Prostate gland (tissue), 2 donors: ENCODE data around the gene EPS15.

ENCODE experiments used
- POLR2AphosphoS5 ChIP-seq: sonication (generic); formaldehyde crosslinking; IDR thresholded peaks from one replicate; pipeline ENCODE4 v1.6.1; 2017; ENCODE audit warnings: antibody characterized with exemption
- TF ChIP-seq, protein P1 (sequence below), 4 experiments: fragments of 200-600 bp in 2 of 4; fragments of 450-650 bp in 2 of 4; sonication (generic) in 2 of 4; IDR thresholded peaks; 1 replicate in 3 of 4; 2 replicates in 1 of 4; pipeline ENCODE4 v1.5.1; 2016 to 2019; ENCODE audit warnings: antibody characterized with exemption in 4 of 4, mild to moderate bottlenecking in 2 of 4, moderate library complexity in 2 of 4

DNA sequence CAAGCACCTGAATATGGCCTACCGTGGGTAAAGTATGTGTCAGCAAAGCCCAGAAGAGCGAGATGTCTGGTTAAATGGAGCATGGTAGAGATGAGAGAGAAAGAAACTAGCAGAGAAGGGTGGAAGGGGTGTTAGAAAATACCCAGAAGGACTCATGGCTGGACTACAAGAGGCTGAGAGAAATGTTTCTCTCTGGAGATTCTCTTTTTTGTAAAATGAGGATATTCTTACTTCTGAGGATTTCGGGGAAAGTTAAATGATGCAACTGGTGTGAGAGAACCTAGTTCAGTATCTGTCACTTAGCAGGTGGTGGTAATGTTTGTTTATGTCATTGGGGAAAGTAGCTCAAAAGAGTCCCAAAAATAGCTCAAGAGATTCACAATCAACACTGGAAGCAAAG lies 7.2 kb upstream of the EPS15 start:
- TF ChIP-seq, protein P1, sequence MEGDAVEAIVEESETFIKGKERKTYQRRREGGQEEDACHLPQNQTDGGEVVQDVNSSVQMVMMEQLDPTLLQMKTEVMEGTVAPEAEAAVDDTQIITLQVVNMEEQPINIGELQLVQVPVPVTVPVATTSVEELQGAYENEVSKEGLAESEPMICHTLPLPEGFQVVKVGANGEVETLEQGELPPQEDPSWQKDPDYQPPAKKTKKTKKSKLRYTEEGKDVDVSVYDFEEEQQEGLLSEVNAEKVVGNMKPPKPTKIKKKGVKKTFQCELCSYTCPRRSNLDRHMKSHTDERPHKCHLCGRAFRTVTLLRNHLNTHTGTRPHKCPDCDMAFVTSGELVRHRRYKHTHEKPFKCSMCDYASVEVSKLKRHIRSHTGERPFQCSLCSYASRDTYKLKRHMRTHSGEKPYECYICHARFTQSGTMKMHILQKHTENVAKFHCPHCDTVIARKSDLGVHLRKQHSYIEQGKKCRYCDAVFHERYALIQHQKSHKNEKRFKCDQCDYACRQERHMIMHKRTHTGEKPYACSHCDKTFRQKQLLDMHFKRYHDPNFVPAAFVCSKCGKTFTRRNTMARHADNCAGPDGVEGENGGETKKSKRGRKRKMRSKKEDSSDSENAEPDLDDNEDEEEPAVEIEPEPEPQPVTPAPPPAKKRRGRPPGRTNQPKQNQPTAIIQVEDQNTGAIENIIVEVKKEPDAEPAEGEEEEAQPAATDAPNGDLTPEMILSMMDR (IDR thresholded peaks at IDR 0.05), result no peak
- TF ChIP-seq POLR2AphosphoS5, result no peak
